Choroid plexus epithelial cell (primary cell): Measurements from ENCODE around the gene METTL16.

Source experiments
- DNase-seq: peaks from one replicate; pipeline ENCODE4 v3.0.0-alpha.2; 2010; ENCODE audit warnings: low read depth
- H3K4me3 ChIP-seq: 2 replicates; pipeline ENCODE4 v1.5.1; 2011; ENCODE audit warnings: low read depth, mild to moderate bottlenecking, control low read depth, low read length, moderate library complexity
- TF ChIP-seq, protein P1 (sequence below): conservative IDR thresholded peaks from 2 replicates; pipeline ENCODE4 v1.5.1; 2011; ENCODE audit warnings: low read depth, mild to moderate bottlenecking, control low read depth, inconsistent platforms, low read length, moderate library complexity

METTL16 gene

DNA sequence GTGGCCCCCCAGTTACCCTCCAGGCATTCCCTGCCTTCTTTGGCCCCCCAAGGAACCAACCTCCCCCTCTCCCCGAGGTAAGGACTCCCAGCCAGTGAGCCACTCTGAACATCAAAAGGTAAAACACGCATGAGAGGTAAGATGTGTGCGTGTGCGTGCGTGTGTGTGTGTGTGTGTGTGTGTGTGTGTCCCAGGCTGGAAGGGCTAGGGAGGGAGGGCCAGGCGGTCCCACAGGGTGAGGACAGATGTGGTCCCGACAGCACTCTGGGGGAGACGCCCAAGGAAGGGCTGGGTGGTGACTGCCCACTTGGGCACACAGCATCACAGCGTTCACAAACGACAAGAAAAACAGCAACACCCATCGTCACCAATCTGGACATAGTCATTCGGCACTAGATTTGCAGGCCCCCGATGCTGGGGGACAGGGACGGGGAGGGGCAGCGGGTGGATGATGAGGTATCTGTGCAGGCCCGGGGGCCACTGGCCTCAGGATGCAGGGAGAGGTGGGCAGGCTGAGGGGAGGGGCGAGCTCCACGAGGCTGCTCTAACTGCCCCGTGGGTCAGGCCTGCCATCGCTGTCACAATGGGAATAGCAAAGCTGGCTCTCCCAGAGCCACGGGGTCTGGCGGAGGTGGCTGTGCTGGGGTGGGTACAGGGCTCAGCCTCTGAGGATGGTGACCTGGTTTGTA lies 127.1 kb downstream of the METTL16 start:
- no peak overlapping the region for H3K4me3 ChIP-seq
- TF ChIP-seq, protein P1, sequence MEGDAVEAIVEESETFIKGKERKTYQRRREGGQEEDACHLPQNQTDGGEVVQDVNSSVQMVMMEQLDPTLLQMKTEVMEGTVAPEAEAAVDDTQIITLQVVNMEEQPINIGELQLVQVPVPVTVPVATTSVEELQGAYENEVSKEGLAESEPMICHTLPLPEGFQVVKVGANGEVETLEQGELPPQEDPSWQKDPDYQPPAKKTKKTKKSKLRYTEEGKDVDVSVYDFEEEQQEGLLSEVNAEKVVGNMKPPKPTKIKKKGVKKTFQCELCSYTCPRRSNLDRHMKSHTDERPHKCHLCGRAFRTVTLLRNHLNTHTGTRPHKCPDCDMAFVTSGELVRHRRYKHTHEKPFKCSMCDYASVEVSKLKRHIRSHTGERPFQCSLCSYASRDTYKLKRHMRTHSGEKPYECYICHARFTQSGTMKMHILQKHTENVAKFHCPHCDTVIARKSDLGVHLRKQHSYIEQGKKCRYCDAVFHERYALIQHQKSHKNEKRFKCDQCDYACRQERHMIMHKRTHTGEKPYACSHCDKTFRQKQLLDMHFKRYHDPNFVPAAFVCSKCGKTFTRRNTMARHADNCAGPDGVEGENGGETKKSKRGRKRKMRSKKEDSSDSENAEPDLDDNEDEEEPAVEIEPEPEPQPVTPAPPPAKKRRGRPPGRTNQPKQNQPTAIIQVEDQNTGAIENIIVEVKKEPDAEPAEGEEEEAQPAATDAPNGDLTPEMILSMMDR: no peak
- no peak for DNase-seq

DNA sequence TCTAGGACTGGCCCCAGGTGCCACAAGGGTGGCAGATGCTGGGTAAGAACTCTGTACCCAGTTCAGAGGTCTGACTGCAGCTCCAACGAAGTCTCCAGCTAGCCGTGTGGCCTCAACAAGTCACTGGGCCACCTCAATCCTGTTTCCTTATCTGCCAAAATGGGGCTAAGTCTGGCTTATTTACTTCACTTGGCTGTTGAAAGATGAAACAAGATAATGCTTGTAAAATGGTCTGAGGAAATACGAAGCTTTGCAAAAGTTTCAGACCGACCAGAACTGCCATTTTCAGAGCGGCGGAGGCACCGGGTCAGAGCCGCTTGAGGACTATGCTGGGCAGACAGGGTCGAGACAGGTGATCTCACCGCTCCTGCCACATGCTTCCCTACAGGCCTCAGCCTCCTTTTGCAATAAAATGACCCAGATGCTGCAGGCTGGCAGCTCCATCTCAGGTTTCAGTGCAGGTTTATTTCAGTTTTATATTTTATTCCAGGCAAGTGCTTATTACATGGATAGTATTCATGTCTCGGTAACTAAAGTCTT lies 128.0 kb downstream of the METTL16 start:
- TF ChIP-seq, protein P1: no peak
- H3K4me3 ChIP-seq: no peak overlapping the region
- no peak for DNase-seq

DNA sequence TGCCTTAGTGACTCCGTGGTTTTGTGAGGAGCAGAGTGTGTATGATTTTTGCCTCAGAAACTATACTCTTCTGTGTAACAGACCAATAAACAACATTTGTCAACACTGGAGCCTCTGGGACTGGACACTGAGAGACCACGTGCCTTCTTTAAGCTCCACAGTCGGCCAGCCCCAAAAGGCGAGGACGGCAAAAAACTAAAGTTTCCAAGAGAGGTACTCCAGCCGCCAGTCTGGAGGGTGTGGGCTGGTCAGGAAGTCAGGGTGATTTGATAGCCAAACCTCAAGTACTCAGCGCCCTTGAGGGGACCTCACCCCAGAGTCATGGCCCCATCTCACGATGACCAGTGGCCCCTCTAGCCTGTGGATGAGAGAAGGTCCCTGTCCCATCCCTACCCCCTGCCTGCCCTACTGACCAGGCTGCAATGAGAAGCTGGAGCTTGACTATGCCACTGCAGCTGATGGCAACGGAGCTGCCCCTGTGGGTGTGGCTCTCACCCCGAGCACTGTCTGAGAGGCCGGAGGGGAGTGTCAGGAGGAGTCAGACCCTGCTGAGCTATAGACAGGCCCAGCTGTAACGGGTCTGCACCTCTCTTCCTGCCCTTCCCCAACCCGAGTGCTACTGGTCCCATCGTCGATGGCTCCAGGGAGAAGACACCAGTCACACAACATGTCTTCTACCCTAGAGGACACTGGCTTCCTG lies 130.6 kb downstream of the METTL16 start:
- TF ChIP-seq, protein P1: no peak
- no peak for DNase-seq
- no peak overlapping the region for H3K4me3 ChIP-seq

DNA sequence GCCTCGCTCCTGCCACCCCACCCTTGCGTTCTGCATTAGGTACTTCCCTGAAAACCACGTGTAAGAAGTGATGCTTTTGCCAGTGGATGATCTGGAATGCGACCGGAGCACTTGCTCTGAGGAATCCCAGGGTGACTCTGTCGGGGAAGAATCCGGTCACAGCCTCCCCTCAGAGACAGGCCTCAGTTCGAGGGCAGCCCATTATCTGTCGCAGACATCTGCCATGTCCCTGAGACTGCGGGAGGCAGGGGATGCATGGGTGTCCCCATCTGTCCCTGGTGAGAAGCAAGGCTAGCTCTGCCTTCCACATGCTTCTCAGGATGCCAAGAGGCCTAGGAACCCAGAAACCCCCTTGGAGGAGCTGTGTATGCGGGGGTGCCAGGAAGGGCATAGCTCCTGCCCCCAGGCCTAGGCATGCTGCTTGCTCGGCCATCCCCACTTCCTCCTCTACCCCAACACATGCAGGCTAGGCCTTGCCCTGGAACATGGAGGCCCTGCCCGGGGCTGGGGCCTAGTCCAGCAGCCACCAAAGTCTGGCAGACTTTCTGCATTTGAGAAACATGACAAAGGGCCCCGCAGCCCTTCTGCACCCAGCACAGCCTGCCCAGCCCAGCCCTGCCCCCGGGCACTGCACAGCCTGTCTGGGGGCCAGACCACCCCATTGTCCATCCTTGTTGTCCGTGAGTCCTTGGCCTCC lies 131.3 kb downstream of the METTL16 start:
- TF ChIP-seq, protein P1: no peak
- no peak for DNase-seq
- H3K4me3 ChIP-seq: no peak overlapping the region

DNA sequence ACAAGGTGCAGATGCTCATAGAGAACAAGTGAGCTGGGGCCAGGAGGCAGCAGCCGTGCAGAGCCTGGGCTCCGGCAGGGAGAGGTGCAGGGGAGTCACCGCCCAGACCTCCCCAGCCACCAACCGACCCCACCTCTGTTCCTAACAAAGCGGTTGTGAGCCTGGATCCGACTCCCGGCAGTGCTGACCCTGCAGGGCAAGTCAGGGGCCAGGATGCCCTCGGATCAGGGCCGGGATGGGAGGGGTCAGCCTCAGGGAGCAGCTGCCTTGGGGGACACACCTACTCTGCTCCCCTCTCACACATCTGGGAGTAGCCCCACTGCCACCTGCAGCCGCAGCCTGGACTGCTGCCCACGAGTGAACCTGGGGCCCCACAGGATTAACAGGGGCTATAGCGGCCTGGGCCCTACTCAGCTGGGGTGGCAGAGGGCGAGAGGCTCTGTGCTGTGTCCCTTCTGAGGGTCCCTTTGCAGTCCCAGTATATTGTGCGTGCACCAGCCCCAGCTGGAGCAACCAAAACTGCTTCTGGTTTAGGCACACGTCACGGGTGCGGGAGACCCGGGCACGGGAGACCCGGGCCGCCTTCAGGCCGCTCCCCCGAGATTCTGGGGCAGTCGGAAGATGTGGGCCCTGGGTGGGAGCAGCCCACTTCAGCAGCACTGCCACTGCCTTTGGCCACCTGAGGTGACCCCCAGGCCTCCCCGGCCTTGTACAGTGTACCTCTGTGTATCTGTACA lies 132.0 kb downstream of the METTL16 start:
- DNase-seq: no peak
- H3K4me3 ChIP-seq: no peak overlapping the region
- TF ChIP-seq, protein P1: no peak

DNA sequence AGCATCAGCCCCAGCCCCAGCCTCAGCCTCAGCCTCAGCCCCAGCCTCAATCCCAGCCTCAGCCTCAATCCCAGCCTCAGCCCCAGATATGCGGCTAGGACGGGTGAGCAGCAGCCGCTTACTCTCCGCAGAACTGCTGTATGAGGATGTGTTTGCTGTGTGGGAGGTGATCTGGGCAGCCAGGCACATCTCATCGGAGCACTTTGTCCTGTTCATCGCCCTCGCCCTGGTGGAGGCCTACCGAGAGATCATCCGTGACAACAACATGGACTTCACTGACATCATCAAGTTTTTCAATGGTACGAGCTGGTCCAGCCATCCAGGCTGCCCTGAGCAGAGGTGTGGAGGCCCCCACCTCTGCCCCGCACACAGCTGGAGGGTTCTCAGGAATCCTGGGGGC lies 132.8 kb downstream of the METTL16 start:
- TF ChIP-seq, protein P1: no peak

More for the DNA sequence above, 132.8 kb downstream of the METTL16 start:
- no peak overlapping the region for H3K4me3 ChIP-seq
- no peak for DNase-seq
